ENCODE data around the gene NPAS3. TPM values are rescaled to one million over a fixed set of nuclear protein-coding genes. Genes with fewer than 3 reads are reported as not detected.

NPAS3 gene
- total and polyA plus RNA-seq, 2 of the 8 experiments (the other 6 are each of a cell fraction or from before 2014, with no cell fraction given) = 0.11 to 0.60 TPM

GRCh38 chr14:33019346-33019745 is 80.7 kb downstream of the NPAS3 start:
- Histone ChIP-seq H4K8ac (ENCODE audit: extremely low read depth, insufficient read depth, low read length) (no peak overlapping the region), H3K79me2 (ENCODE audit: control insufficient read depth in 1 of 2, insufficient read depth in 2 of 2, low read length in 2 of 2) (no peaks in the 10 kb centered on the region), H3K23me2 (ENCODE audit: low read depth, low read length) (no peaks in the 10 kb centered on the region), H2BK5ac (ENCODE audit: low read depth, low read length) (no peak overlapping the region), H3K9me3 (ENCODE audit: insufficient read depth in 2 of 2, low read depth in 1 of 2, low read length in 1 of 2) (no peaks in the 10 kb centered on the region), H3K27ac (ENCODE audit: low read depth, low read length) (no peak overlapping the region), H3K56ac (replicated peaks; ENCODE audit: insufficient read length, low read depth, low read length) (no peak overlapping the region), H3K4me1 (replicated peaks in 1 of 4; ENCODE audit: control insufficient read depth in 3 of 4, insufficient read depth in 4 of 4, low read length in 3 of 4) (no peaks in the 10 kb centered on the region), H3K36me3 (ENCODE audit: control insufficient read depth in 2 of 4, insufficient read depth in 4 of 4, low read length in 3 of 4) (no peaks in the 10 kb centered on the region), H3K79me1 (ENCODE audit: low read depth, low read length) (no peaks in the 10 kb centered on the region), H4K5ac (ENCODE audit: insufficient read length, low read depth, low read length) (no peak overlapping the region), H4K20me1 (replicated peaks in 1 of 2; ENCODE audit: control insufficient read depth in 1 of 2, insufficient read depth in 2 of 2, low read length in 2 of 2) (no peaks in the 10 kb centered on the region), H2AK5ac (ENCODE audit: low read depth, low read length) (no peak overlapping the region), H3K23ac (ENCODE audit: insufficient read length) (no peak overlapping the region), H2BK20ac (ENCODE audit: low read length) (no peak overlapping the region), H2BK15ac (ENCODE audit: low read length) (no peak overlapping the region), H3K9ac (replicated peaks in 1 of 4; ENCODE audit: extremely low read depth in 1 of 4, low read depth in 3 of 4, low read length in 3 of 4) (no peak overlapping the region), H3K27me3 (replicated peaks in 1 of 4; ENCODE audit: control insufficient read depth in 3 of 4, extremely low read depth in 1 of 4, insufficient read depth in 3 of 4, low read length in 3 of 4) (no peaks in the 10 kb centered on the region), H3K18ac (ENCODE audit: extremely low read depth, low read length) (no peak overlapping the region), H3K4ac (replicated peaks; ENCODE audit: insufficient read length, low read depth, low read length) (no peak overlapping the region), H2BK12ac (ENCODE audit: low read depth, low read length) (no peak overlapping the region), H3K14ac (ENCODE audit: insufficient read length) (no peak overlapping the region), H3K4me3 (ENCODE audit: extremely low read depth in 1 of 4, insufficient read depth in 2 of 4, low read depth in 3 of 4, low read length in 4 of 4) (no peak overlapping the region), H3K4me2 (ENCODE audit: insufficient read depth in 1 of 2, low read depth in 2 of 2, low read length in 2 of 2) (no peak overlapping the region), H4K91ac (replicated peaks; ENCODE audit: insufficient read length, low read length) (no peak overlapping the region), H2AFZ (ENCODE audit: low read length) (no peak overlapping the region), H2BK120ac (replicated peaks; ENCODE audit: low read depth, low read length) (no peak overlapping the region)
- no peak for TF ChIP-seq JUND (IDR thresholded peaks at IDR 0.05; ENCODE audit: low read length)
- no peak for TF ChIP-seq TCF12 (IDR thresholded peaks at IDR 0.05; ENCODE audit: low read depth, low read length)
- no peak for TF ChIP-seq EP300 (IDR thresholded peaks at IDR 0.05; ENCODE audit: borderline replicate concordance in 1 of 2, low read depth in 2 of 2, low read length in 2 of 2)
- no peak for TF ChIP-seq SP2 (IDR thresholded peaks at IDR 0.05; ENCODE audit: low read length)
- TF ChIP-seq HDAC6 (IDR thresholded peaks at IDR 0.05; ENCODE audit: low read depth, low read length) = no peak
- TF ChIP-seq TEAD4 (IDR thresholded peaks at IDR 0.05; ENCODE audit: low read depth, low read length) = no peak
- no peak for TF ChIP-seq TAF7 (optimal IDR thresholded peaks at IDR 0.05; ENCODE audit: borderline replicate concordance, low read depth, low read length)
- TF ChIP-seq ASH2L (IDR thresholded peaks at IDR 0.05; ENCODE audit: low read length) = no peak
- no peak for TF ChIP-seq CTBP2 (IDR thresholded peaks at IDR 0.05; ENCODE audit: borderline replicate concordance, insufficient read depth, insufficient read length, low read length)
- no peak for TF ChIP-seq CEBPB (IDR thresholded peaks at IDR 0.05; ENCODE audit: low read depth, low read length)
- no peak for TF ChIP-seq CREB1 (IDR thresholded peaks at IDR 0.05)
- TF ChIP-seq YY1 (IDR thresholded peaks at IDR 0.05; ENCODE audit: low read depth, low read length) = no peak
- no peak for TF ChIP-seq SIRT6 (IDR thresholded peaks at IDR 0.05; ENCODE audit: low read length)
- TF ChIP-seq MAFK (IDR thresholded peaks at IDR 0.05; ENCODE audit: low read depth, low read length) = no peak
- TF ChIP-seq CHD1 (IDR thresholded peaks at IDR 0.05; ENCODE audit: low read depth, low read length) = no peak
- TF ChIP-seq SIN3A (conservative IDR thresholded peaks at IDR 0.05 in 1 of 2, IDR thresholded peaks at IDR 0.05 in 1 of 2; ENCODE audit: low read depth in 1 of 2, low read length in 2 of 2) = no peak
- WGBS, 2 experiments (ENCODE audit: extremely low coverage in 1 of 2, insufficient coverage in 1 of 2, insufficient read length in 1 of 2, insufficient replicate concordance in 2 of 2, low coverage in 1 of 2, low lambda C conversion rate in 2 of 2, missing lambda C conversion rate in 1 of 2) = 83% methylated on average over 3 of the region's 3 CpGs; no CpG with 5 or more reads in 1 of the 2 experiments
- ChIA-PET CTCF (ENCODE audit: partially characterized antibody) (interaction anchor here (0.6 kb wide), 1 partner anchor 520 kb away, joined by 3 read pairs; no protein-coding TSS in a partner anchor), POLR2A (ENCODE audit: partially characterized antibody) (no interaction called here)
- no peak for DNase-seq (ENCODE audit: low read depth in 1 of 2, low spot score in 2 of 2)
- FAIRE-seq = no peak

Measured in H1 (cell line).